Measurements from ENCODE around the gene CEP250.

- TF ChIP-seq CTCF (conservative IDR thresholded peaks at IDR 0.05; ENCODE audit: low read depth, low read length): no peak
- TF ChIP-seq EZH2 (IDR thresholded peaks at IDR 0.05; ENCODE audit: borderline replicate concordance, low read depth, low read length, poor library complexity, severe bottlenecking): no peak
These were observed 19.2 kb upstream of the CEP250 start for GRCh38 chr20:35436177-35436573.

Data from A673 (cell line).